Keratinocyte (primary cell): ENCODE data around the gene APOM.

Experiments
- CTCF ChIP-seq, 3 experiments: IDR thresholded peaks in 1 of 3; conservative IDR thresholded peaks in 1 of 3; optimal IDR thresholded peaks in 1 of 3; 2 replicates in 2 of 3; 3 replicates in 1 of 3; pipeline versions ENCODE3 to v1.5.1; 2011; ENCODE audit warnings: low read length in 3 of 3, mild to moderate bottlenecking in 3 of 3, moderate library complexity in 2 of 3, control low read depth in 1 of 3, inconsistent platforms in 1 of 3; ENCODE audit not compliant: insufficient read depth in 2 of 3; ENCODE audit errors: extremely low read depth in 1 of 3
- EZH2 ChIP-seq: IDR thresholded peaks from one replicate; pipeline ENCODE4 v1.6.1; 2012; ENCODE audit warnings: inconsistent platforms, mild to moderate bottlenecking, low read length, moderate library complexity

GRCh38 chr6:31663126-31663960 is 7.6 kb downstream of the APOM start:
- no peak for TF ChIP-seq CTCF (optimal IDR thresholded peaks at IDR 0.05 in 1 of 3, IDR thresholded peaks at IDR 0.05 in 1 of 3, conservative IDR thresholded peaks at IDR 0.05 in 1 of 3; ENCODE audit: extremely low read depth in 1 of 3, insufficient read depth in 2 of 3, low read length in 3 of 3)
- TF ChIP-seq EZH2 = no peak
